ENCODE results near the gene TMEM18. TPM values are rescaled to one million over a fixed set of nuclear protein-coding genes. Genes with fewer than 3 reads are reported as not detected.

Gene TMEM18
- total RNA-seq, 2 experiments from 2014 or later: 25.6 to 26.3 TPM

GRCh38 chr2:675982-676646, 1.1 kb downstream of the TMEM18 start:
- Mint-ChIP-seq H3K9me3 (no peaks in the 10 kb centered on the region), H3K27me3 (no peaks in the 10 kb centered on the region), H3K36me3 (ENCODE audit: low read depth) (peaks cover 55% of the 10 kb centered on the region), H3K4me1 (ENCODE audit: low read depth) (peaks cover 45% of the 10 kb centered on the region), H3K4me3 (peak overlapping the region; percentile 95), H3K27ac (peak overlapping the region; percentile 99)
- TF ChIP-seq CTCF (IDR thresholded peaks at IDR 0.05): no peak
- ChIA-PET POLR2A (interaction anchor here (0.9 to 1.4 kb wide), 4 partner anchors 19 to 499 kb away, joined by 3 to 5 read pairs (median 4); no protein-coding TSS in a partner anchor), CTCF (no interaction called here)
- ATAC-seq (ENCODE audit: poor library complexity) (peak; percentile 16), DNase-seq (peak in 7 of 14 experiments; percentile 5 to 47 (median 25))
- Histone ChIP-seq H3K4me3 (ENCODE audit: low read length) (peak overlapping the region; percentile 69), H3K9me3 (ENCODE audit: control insufficient read depth in 1 of 2, insufficient read depth in 1 of 2, low read length in 2 of 2) (no peaks in the 10 kb centered on the region), H3K27me3 (ENCODE audit: control insufficient read depth in 1 of 2, insufficient read depth in 2 of 2, low read length in 2 of 2) (no peaks in the 10 kb centered on the region), H3K27ac (ENCODE audit: low read depth in 1 of 2, low read length in 2 of 2) (peak overlapping the region in 1 of 2 donors; percentile 28), H3K4me1 (ENCODE audit: insufficient read depth, low read length) (peaks cover 26% of the 10 kb centered on the region), H3K36me3 (ENCODE audit: insufficient read depth, low read length) (peaks cover 15% of the 10 kb centered on the region)
- intact Hi-C loops (cut with DNase I, micrococcal nuclease): loop anchor here (2.0 to 5.0 kb wide), 3 partner anchors 237 to 414 kb away; partner anchors contain the start of genes ACP1 (in 1 of the 2) and SH3YL1 (in 1 of the 2)

GRCh38 chr2:675460-675859, 1.7 kb downstream of the TMEM18 start:
- ATAC-seq (ENCODE audit: poor library complexity) (no peak), DNase-seq (no peak)
- Mint-ChIP-seq H3K4me3 (peak overlapping the region; percentile 95), H3K36me3 (ENCODE audit: low read depth) (peaks cover 62% of the 10 kb centered on the region), H3K9me3 (no peaks in the 10 kb centered on the region), H3K4me1 (ENCODE audit: low read depth) (peaks cover 45% of the 10 kb centered on the region), H3K27ac (peak overlapping the region; percentile 99), H3K27me3 (no peaks in the 10 kb centered on the region)
- POLR2A ChIA-PET: no interaction called here
- Histone ChIP-seq H3K4me3 (ENCODE audit: low read length) (no peak overlapping the region), H3K4me1 (ENCODE audit: insufficient read depth, low read length) (peaks cover 26% of the 10 kb centered on the region), H3K27me3 (ENCODE audit: control insufficient read depth in 1 of 2, insufficient read depth in 2 of 2, low read length in 2 of 2) (no peaks in the 10 kb centered on the region), H3K27ac (ENCODE audit: low read depth in 1 of 2, low read length in 2 of 2) (no peak overlapping the region), H3K9me3 (ENCODE audit: control insufficient read depth in 1 of 2, insufficient read depth in 1 of 2, low read length in 2 of 2) (no peaks in the 10 kb centered on the region), H3K36me3 (ENCODE audit: insufficient read depth, low read length) (peaks cover 22% of the 10 kb centered on the region)
- TF ChIP-seq CTCF (IDR thresholded peaks at IDR 0.05): no peak
- CTCF ChIA-PET: no interaction called here
- intact Hi-C loops (cut with DNase I, micrococcal nuclease): loop anchor here (5.0 kb wide), 2 partner anchors 238 to 413 kb away; partner anchors contain the start of genes ACP1 (in 1 of the 2) and SH3YL1 (in 1 of the 2)

- H3K36me3 Mint-ChIP-seq (ENCODE audit: low read depth): peaks cover 66% of the 10 kb centered on the region
- ChIA-PET CTCF (no interaction called here), POLR2A (interaction anchor here (0.7 kb wide), 1 partner anchor 37 kb away, joined by 3 read pairs; no protein-coding TSS in a partner anchor)
- H3K9me3 ChIP-seq (ENCODE audit: control insufficient read depth in 1 of 2, insufficient read depth in 1 of 2, low read length in 2 of 2): no peaks in the 10 kb centered on the region
- H3K27ac ChIP-seq (ENCODE audit: low read depth in 1 of 2, low read length in 2 of 2): no peak overlapping the region
- H3K4me1 Mint-ChIP-seq (ENCODE audit: low read depth): peaks cover 45% of the 10 kb centered on the region
- H3K27me3 Mint-ChIP-seq: no peaks in the 10 kb centered on the region
- H3K27ac Mint-ChIP-seq: peak overlapping the region; percentile 99
- ATAC-seq (ENCODE audit: poor library complexity) (no peak), DNase-seq (no peak)
- peak overlapping the region; percentile 95 for H3K4me3 Mint-ChIP-seq
- H3K36me3 ChIP-seq (ENCODE audit: insufficient read depth, low read length): peaks cover 26% of the 10 kb centered on the region
- intact Hi-C loops (cut with DNase I, micrococcal nuclease): loop anchor here (5.0 kb wide), 2 partner anchors 238 to 413 kb away; partner anchors contain the start of genes ACP1 (in 1 of the 2) and SH3YL1 (in 1 of the 2)
- peaks cover 26% of the 10 kb centered on the region for H3K4me1 ChIP-seq (ENCODE audit: insufficient read depth, low read length)
- no peak for TF ChIP-seq CTCF (IDR thresholded peaks at IDR 0.05)
- no peaks in the 10 kb centered on the region for H3K9me3 Mint-ChIP-seq
- no peaks in the 10 kb centered on the region for H3K27me3 ChIP-seq (ENCODE audit: control insufficient read depth in 1 of 2, insufficient read depth in 2 of 2, low read length in 2 of 2)
- H3K4me3 ChIP-seq (ENCODE audit: low read length): no peak overlapping the region
Observed at GRCh38 chr2:675051-675450, 2.2 kb downstream of the TMEM18 start.
